Astrocyte (in vitro differentiated cells and primary cell): ENCODE measurements around the gene FAF2.

Experiments used
- EZH2 ChIP-seq: IDR thresholded peaks from 2 replicates; pipeline ENCODE4 v1.6.1; 2012; ENCODE audit warnings: mild to moderate bottlenecking, low read length, inconsistent platforms; ENCODE audit not compliant: insufficient read depth
- TF ChIP-seq, protein P1 (sequence below): IDR thresholded peaks from 2 replicates; pipeline ENCODE4 v1.5.1; 2011; ENCODE audit warnings: low read depth, mild to moderate bottlenecking, inconsistent platforms, low read length, moderate library complexity; ENCODE audit not compliant: insufficient read depth

DNA sequence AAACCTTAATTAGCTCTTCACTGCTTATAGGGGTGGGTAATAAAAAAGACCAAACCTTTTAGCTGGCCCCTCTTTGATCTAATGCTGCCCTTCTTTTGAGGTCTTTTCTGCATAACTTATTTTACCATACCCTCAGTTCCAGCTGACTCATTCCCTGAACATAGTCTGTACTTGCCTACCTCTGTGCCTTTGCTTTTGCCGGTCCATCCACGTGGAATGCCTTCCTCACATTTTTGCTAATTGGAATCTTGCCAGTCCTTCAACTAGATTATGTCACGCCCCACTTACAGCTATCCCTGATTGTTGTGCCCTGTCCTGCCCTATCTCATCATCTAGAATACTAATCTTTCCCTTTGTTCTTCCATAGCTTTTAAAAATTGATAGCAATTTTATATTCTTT lies 44.2 kb downstream of the FAF2 start:
- TF ChIP-seq, protein P1, sequence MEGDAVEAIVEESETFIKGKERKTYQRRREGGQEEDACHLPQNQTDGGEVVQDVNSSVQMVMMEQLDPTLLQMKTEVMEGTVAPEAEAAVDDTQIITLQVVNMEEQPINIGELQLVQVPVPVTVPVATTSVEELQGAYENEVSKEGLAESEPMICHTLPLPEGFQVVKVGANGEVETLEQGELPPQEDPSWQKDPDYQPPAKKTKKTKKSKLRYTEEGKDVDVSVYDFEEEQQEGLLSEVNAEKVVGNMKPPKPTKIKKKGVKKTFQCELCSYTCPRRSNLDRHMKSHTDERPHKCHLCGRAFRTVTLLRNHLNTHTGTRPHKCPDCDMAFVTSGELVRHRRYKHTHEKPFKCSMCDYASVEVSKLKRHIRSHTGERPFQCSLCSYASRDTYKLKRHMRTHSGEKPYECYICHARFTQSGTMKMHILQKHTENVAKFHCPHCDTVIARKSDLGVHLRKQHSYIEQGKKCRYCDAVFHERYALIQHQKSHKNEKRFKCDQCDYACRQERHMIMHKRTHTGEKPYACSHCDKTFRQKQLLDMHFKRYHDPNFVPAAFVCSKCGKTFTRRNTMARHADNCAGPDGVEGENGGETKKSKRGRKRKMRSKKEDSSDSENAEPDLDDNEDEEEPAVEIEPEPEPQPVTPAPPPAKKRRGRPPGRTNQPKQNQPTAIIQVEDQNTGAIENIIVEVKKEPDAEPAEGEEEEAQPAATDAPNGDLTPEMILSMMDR = no peak
- no peak for TF ChIP-seq EZH2
